PFSK-1 (cell line): ENCODE data around the gene ANO10.

ENCODE experiments used
- FOXP2 ChIP-seq: optimal IDR thresholded peaks from 2 replicates; pipeline ENCODE3; 2011; ENCODE audit warnings: borderline replicate concordance, control low read depth, inconsistent platforms; ENCODE audit not compliant: insufficient read depth; ENCODE audit errors: extremely low read length, extremely low read depth
- POLR2AphosphoS5 ChIP-seq: IDR thresholded peaks from 2 replicates; pipeline ENCODE4 v1.6.1; 2012; ENCODE audit warnings: low read depth, mild to moderate bottlenecking, control low read depth, low read length, moderate library complexity
- REST ChIP-seq, 2 experiments: IDR thresholded peaks; 2 replicates each; pipeline versions ENCODE4 v1.6.1 to v1.8.0; 2011 to 2012; ENCODE audit warnings: low read depth in 2 of 2, low read length in 2 of 2, control low read depth in 1 of 2, inconsistent platforms in 1 of 2, mild to moderate bottlenecking in 1 of 2, moderate library complexity in 1 of 2; ENCODE audit not compliant: insufficient read depth in 1 of 2
- SIN3A ChIP-seq: IDR thresholded peaks from 2 replicates; pipeline ENCODE4 v1.6.1; 2012; ENCODE audit warnings: mild to moderate bottlenecking, low read length, moderate library complexity, borderline replicate concordance; ENCODE audit not compliant: insufficient read depth
- TAF1 ChIP-seq: IDR thresholded peaks from 2 replicates; pipeline ENCODE4 v1.6.1; 2012; ENCODE audit warnings: low read length, control low read depth, borderline replicate concordance; ENCODE audit not compliant: insufficient read depth

- TF ChIP-seq REST (IDR thresholded peaks at IDR 0.05; ENCODE audit: insufficient read depth in 1 of 2, low read depth in 2 of 2, low read length in 2 of 2) (no peak), TAF1 (no peak), POLR2AphosphoS5 (no peak), SIN3A (no peak), FOXP2 (no peak)
These were observed 7.4 kb upstream of the ANO10 start for GRCh38 chr3:43629257-43629656.
